H1 (cell line): ENCODE measurements around the gene CHEK2. TPM values are rescaled to one million over a fixed set of nuclear protein-coding genes. Genes with fewer than 3 reads are reported as not detected.

Source experiments
- CTCF ChIA-PET: fragments of 300-600 bp; sonication (Branson Sonifier 250); formaldehyde crosslinking; loops from one replicate; lab custom pipeline; 2021; ENCODE audit not compliant: partially characterized antibody; lab: Charles Lee
- POLR2A ChIA-PET: fragments of 300-600 bp; sonication (Branson Sonifier 250); formaldehyde crosslinking; loops from one replicate; lab custom pipeline; 2021; ENCODE audit warnings: inconsistent platforms; ENCODE audit not compliant: partially characterized antibody; lab: Charles Lee
- DNase-seq, 2 experiments: peaks; one replicate each; pipeline versions ENCODE4 v3.0.0 to v3.0.0-alpha.2; 2010 to 2022; ENCODE audit warnings: low spot score in 2 of 2, low read depth in 1 of 2, mixed read lengths in 1 of 2
- FAIRE-seq: peaks from 2 replicates; lab custom pipeline; 2011; peaks lifted over from hg19 to GRCh38; lab: Jason Lieb, UNC
- H2AFZ ChIP-seq: 2 replicates; pipeline ENCODE4 v1.8.1; 2012; ENCODE audit warnings: low read length, inconsistent platforms
- H2AK5ac ChIP-seq: 2 replicates; pipeline ENCODE4 v1.6.1; 2013; ENCODE audit warnings: low read depth, low read length
- H2BK120ac ChIP-seq: replicated peaks from 2 replicates; pipeline ENCODE3; 2013; ENCODE audit warnings: low read depth, low read length, inconsistent platforms
- H2BK12ac ChIP-seq: 2 replicates; pipeline ENCODE4 v1.6.1; 2013; ENCODE audit warnings: low read depth, low read length
- H2BK15ac ChIP-seq: 2 replicates; pipeline ENCODE4 v1.6.1; 2013; ENCODE audit warnings: low read length
- H2BK20ac ChIP-seq: 2 replicates; pipeline ENCODE4 v1.6.1; 2013; ENCODE audit warnings: low read length
- H2BK5ac ChIP-seq: 2 replicates; pipeline ENCODE4 v1.6.1; 2013; ENCODE audit warnings: low read depth, low read length
- H3K14ac ChIP-seq: 2 replicates; pipeline ENCODE4 v1.6.1; 2013; ENCODE audit warnings: inconsistent platforms; ENCODE audit not compliant: insufficient read length
- H3K18ac ChIP-seq: 2 replicates; pipeline ENCODE4 v1.6.1; 2013; ENCODE audit warnings: low read length; ENCODE audit errors: extremely low read depth
- H3K23ac ChIP-seq: 2 replicates; pipeline ENCODE4 v1.6.1; 2013; ENCODE audit warnings: inconsistent platforms; ENCODE audit not compliant: insufficient read length
- H3K23me2 ChIP-seq: 2 replicates; pipeline ENCODE4 v1.6.1; 2013; ENCODE audit warnings: low read depth, low read length
- H3K27ac ChIP-seq: 2 replicates; pipeline ENCODE4 v1.6.1; 2011; ENCODE audit warnings: low read depth, low read length, inconsistent platforms
- H3K27me3 ChIP-seq, 4 experiments: replicated peaks in 1 of 4; 1 replicate in 1 of 4; 2 replicates in 3 of 4; pipeline versions ENCODE4 v1.6.1 to v1.8.1; 2011 to 2013; ENCODE audit warnings: low read length in 3 of 4, mild to moderate bottlenecking in 3 of 4, inconsistent platforms in 2 of 4, mixed read lengths in 2 of 4, moderate library complexity in 1 of 4; ENCODE audit not compliant: control insufficient read depth in 3 of 4, insufficient read depth in 3 of 4; ENCODE audit errors: extremely low read depth in 1 of 4
- H3K36me3 ChIP-seq, 4 experiments: 2 replicates each; pipeline versions ENCODE4 v1.6.1 to v1.8.1; 2011 to 2013; ENCODE audit warnings: mild to moderate bottlenecking in 4 of 4, low read length in 3 of 4, moderate library complexity in 2 of 4, control low read depth in 1 of 4, inconsistent platforms in 1 of 4; ENCODE audit not compliant: insufficient read depth in 4 of 4, control insufficient read depth in 2 of 4
- H3K4ac ChIP-seq: replicated peaks from 2 replicates; pipeline ENCODE3; 2013; ENCODE audit warnings: low read length, low read depth, mixed read lengths, inconsistent platforms; ENCODE audit not compliant: insufficient read length
- H3K4me1 ChIP-seq, 4 experiments: replicated peaks in 1 of 4; 1 replicate in 1 of 4; 2 replicates in 3 of 4; pipeline versions ENCODE4 v1.6.1 to v1.8.1; 2011 to 2013; ENCODE audit warnings: low read length in 3 of 4, inconsistent platforms in 2 of 4, mixed read lengths in 1 of 4; ENCODE audit not compliant: insufficient read depth in 4 of 4, control insufficient read depth in 3 of 4
- H3K4me2 ChIP-seq, 2 experiments: 2 replicates each; pipeline versions ENCODE4 v1.6.1 to v1.8.1; 2011 to 2013; ENCODE audit warnings: low read depth in 2 of 2, low read length in 2 of 2, control low read depth in 1 of 2, inconsistent platforms in 1 of 2, mild to moderate bottlenecking in 1 of 2; ENCODE audit not compliant: insufficient read depth in 1 of 2
- H3K4me3 ChIP-seq, 4 experiments: fragments of 200-600, 300-600 bp in 1 of 4; sonication (generic), shearing (Covaris generic), sonication (Bioruptor Twin) in 1 of 4; 2 replicates each; pipeline versions ENCODE4 v1.5.1 to v1.8.1; 2011 to 2016; ENCODE audit warnings: low read length in 4 of 4, low read depth in 3 of 4, control low read depth in 2 of 4, inconsistent platforms in 2 of 4, mild to moderate bottlenecking in 2 of 4, mixed read lengths in 1 of 4, moderate library complexity in 1 of 4; ENCODE audit not compliant: insufficient read depth in 2 of 4; ENCODE audit errors: extremely low read depth in 1 of 4
- H3K56ac ChIP-seq: replicated peaks from 2 replicates; pipeline ENCODE3; 2013; ENCODE audit warnings: low read depth, mild to moderate bottlenecking, mixed read lengths, low read length, inconsistent platforms; ENCODE audit not compliant: insufficient read length
- H3K79me1 ChIP-seq: 2 replicates; pipeline ENCODE4 v1.6.1; 2013; ENCODE audit warnings: low read depth, low read length, control low read depth
- H3K79me2 ChIP-seq, 2 experiments: 2 replicates each; pipeline versions ENCODE4 v1.6.1 to v1.8.1; 2012 to 2013; ENCODE audit warnings: low read length in 2 of 2, mild to moderate bottlenecking in 2 of 2, inconsistent platforms in 1 of 2; ENCODE audit not compliant: insufficient read depth in 2 of 2, control insufficient read depth in 1 of 2
- H3K9ac ChIP-seq, 4 experiments: replicated peaks in 1 of 4; 1 replicate in 1 of 4; 2 replicates in 3 of 4; pipeline versions ENCODE4 v1.6.1 to v1.8.1; 2011 to 2013; ENCODE audit warnings: low read depth in 3 of 4, low read length in 3 of 4, control low read depth in 2 of 4, mild to moderate bottlenecking in 2 of 4, moderate library complexity in 2 of 4, inconsistent platforms in 1 of 4; ENCODE audit errors: extremely low read depth in 1 of 4
- H3K9me3 ChIP-seq, 2 experiments: 2 replicates each; pipeline versions ENCODE4 v1.6.1 to v1.8.1; 2012 to 2013; ENCODE audit warnings: mild to moderate bottlenecking in 2 of 2, moderate library complexity in 2 of 2, control low read depth in 1 of 2, inconsistent platforms in 1 of 2, low read depth in 1 of 2, low read length in 1 of 2, mixed read lengths in 1 of 2; ENCODE audit not compliant: insufficient read depth in 2 of 2
- H4K20me1 ChIP-seq, 2 experiments: replicated peaks in 1 of 2; 2 replicates each; pipeline versions ENCODE3 to v1.8.1; 2011 to 2013; ENCODE audit warnings: inconsistent platforms in 2 of 2, low read length in 2 of 2, mild to moderate bottlenecking in 1 of 2; ENCODE audit not compliant: insufficient read depth in 2 of 2, control insufficient read depth in 1 of 2
- H4K5ac ChIP-seq: 2 replicates; pipeline ENCODE4 v1.6.1; 2013; ENCODE audit warnings: low read length, low read depth, mixed read lengths, inconsistent platforms; ENCODE audit not compliant: insufficient read length
- H4K8ac ChIP-seq: 2 replicates; pipeline ENCODE4 v1.8.0; 2013; ENCODE audit warnings: mild to moderate bottlenecking, moderate library complexity, low read length, inconsistent platforms; ENCODE audit not compliant: insufficient read depth; ENCODE audit errors: extremely low read depth
- H4K91ac ChIP-seq: replicated peaks from 2 replicates; pipeline ENCODE3; 2013; ENCODE audit warnings: low read length, mixed read lengths, inconsistent platforms; ENCODE audit not compliant: insufficient read length
- EP300 ChIP-seq, 2 experiments: IDR thresholded peaks; 1 replicate in 1 of 2; 2 replicates in 1 of 2; pipeline ENCODE4 v1.6.1; 2011 to 2012; ENCODE audit warnings: low read depth in 2 of 2, low read length in 2 of 2, mild to moderate bottlenecking in 2 of 2, borderline replicate concordance in 1 of 2, inconsistent platforms in 1 of 2, moderate library complexity in 1 of 2
- SP1 ChIP-seq: IDR thresholded peaks from 2 replicates; pipeline ENCODE4 v1.6.1; 2011; ENCODE audit warnings: low read depth, low read length
- TEAD4 ChIP-seq: IDR thresholded peaks from 2 replicates; pipeline ENCODE4 v1.6.1; 2012; ENCODE audit warnings: low read depth, low read length, inconsistent platforms, mixed read lengths
- WGBS, 2 experiments: shearing (Covaris generic) in 1 of 2; methylation state at CpG; one replicate each; pipeline versions ENCODE4 v1.1.6 to v1.1.7; 2013 to 2015; ENCODE audit warnings: low lambda C conversion rate in 2 of 2, mixed read lengths in 2 of 2, inconsistent platforms in 1 of 2, low coverage in 1 of 2, missing lambda C conversion rate in 1 of 2; ENCODE audit not compliant: insufficient replicate concordance in 2 of 2, insufficient coverage in 1 of 2, insufficient read length in 1 of 2; ENCODE audit errors: extremely low coverage in 1 of 2, missing lambda C conversion rate in 1 of 2; 5-methylcytosine and 5-hydroxymethylcytosine counted together
- polyA plus RNA-seq, 7 experiments: library from polyadenylated mRNA; depleted of rRNA in 3 of 7; stranded (reverse) in 5 of 7; unstranded in 2 of 7; fragments of >200 nt in 5 of 7; fragments of 200-250 nt in 2 of 7; gene quantifications; 1 replicate in 5 of 7; 2 replicates in 1 of 7; 4 replicates in 1 of 7; pipeline versions ENCODE4 v1.2.1 to v1.2.3, GENCODE V29; 2011 to 2013; ENCODE audit warnings: missing spikeins in 2 of 7, mixed read lengths in 2 of 7
- total RNA-seq: library from RNA; stranded (reverse); fragmentation: NEBNext Ultra II Directional; extraction: Animal tissue kit (Norgen Biotek cat#: 25700); gene quantifications from 2 replicates; pipeline ENCODE4 v1.2.1, GENCODE V29; 2021

Gene CHEK2
- total and polyA plus RNA-seq, 2 of the 8 experiments (the other 6 are each of a cell fraction or from before 2014, with no cell fraction given) = 74.9 to 89.5 TPM

DNA sequence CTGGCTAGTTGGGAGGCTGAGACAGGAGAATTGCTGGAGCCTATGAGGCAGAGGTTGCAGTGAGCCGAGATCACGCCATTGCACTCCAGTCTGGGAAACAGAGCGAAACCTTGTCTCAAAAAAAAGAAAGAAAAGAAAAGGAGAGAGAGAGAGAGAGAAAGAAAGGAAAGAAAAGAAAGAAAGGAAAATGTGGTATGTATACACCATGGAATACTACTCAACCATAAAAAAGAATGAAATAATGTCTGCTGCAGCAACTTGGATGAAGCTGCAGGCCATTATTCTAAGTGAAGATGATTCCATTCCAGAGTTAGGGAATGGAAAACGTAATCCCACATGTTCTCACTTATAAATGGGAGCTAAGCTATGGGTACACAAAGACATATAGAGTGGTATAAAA, 92.8 kb downstream of the CHEK2 start:
- no peak overlapping the region for H3K4me3 ChIP-seq
- no peak overlapping the region for H4K91ac ChIP-seq
- H3K27ac ChIP-seq = no peak overlapping the region
- no peaks in the 10 kb centered on the region for H3K27me3 ChIP-seq
- no peak overlapping the region for H2BK20ac ChIP-seq
- no peak overlapping the region for H2AFZ ChIP-seq
- ChIA-PET POLR2A (no interaction called here), CTCF (no interaction called here)
- DNase-seq (no peak), FAIRE-seq (no peak)
- H3K9me3 ChIP-seq = no peaks in the 10 kb centered on the region
- no peak overlapping the region for H3K23ac ChIP-seq
- H3K4me2 ChIP-seq = no peak overlapping the region
- H4K5ac ChIP-seq = no peak overlapping the region
- no peak overlapping the region for H3K18ac ChIP-seq
- H3K23me2 ChIP-seq = no peaks in the 10 kb centered on the region
- H3K9ac ChIP-seq = no peak overlapping the region
- no peaks in the 10 kb centered on the region for H3K79me2 ChIP-seq
- WGBS, 2 experiments = 81% methylated on average over 4 of the region's 4 CpGs; no CpG with 5 or more reads in 1 of the 2 experiments
- H4K8ac ChIP-seq = no peak overlapping the region
- no peak overlapping the region for H3K4ac ChIP-seq
- H3K14ac ChIP-seq = no peak overlapping the region
- H2BK5ac ChIP-seq = no peak overlapping the region
- H3K56ac ChIP-seq = no peak overlapping the region
- TF ChIP-seq TEAD4 (no peak), EP300 (IDR thresholded peaks at IDR 0.05; ENCODE audit: borderline replicate concordance in 1 of 2, low read depth in 2 of 2, low read length in 2 of 2) (no peak), SP1 (no peak)
- H3K36me3 ChIP-seq = no peaks in the 10 kb centered on the region
- H3K4me1 ChIP-seq = no peaks in the 10 kb centered on the region
- no peak overlapping the region for H2BK12ac ChIP-seq
- no peak overlapping the region for H2AK5ac ChIP-seq
- no peak overlapping the region for H2BK120ac ChIP-seq
- no peaks in the 10 kb centered on the region for H3K79me1 ChIP-seq
- no peaks in the 10 kb centered on the region for H4K20me1 ChIP-seq
- H2BK15ac ChIP-seq = no peak overlapping the region
